Measurements from ENCODE around the gene CNOT11. TPM values are rescaled to one million over a fixed set of nuclear protein-coding genes. Genes with fewer than 3 reads are reported as not detected.

CNOT11 gene
- total RNA-seq, 1 experiment from 2014 or later, result 57.8 TPM

GRCh38 chr2:101273056-101273455 lies 20.4 kb downstream of the CNOT11 start:
- Histone ChIP-seq H3K4me1 (ENCODE audit: control insufficient read depth in 1 of 2, insufficient read depth in 2 of 2, low read length in 2 of 2) (no peaks in the 10 kb centered on the region), H3K4me2 (ENCODE audit: low read length) (no peak overlapping the region), H3K36me3 (ENCODE audit: control insufficient read depth in 1 of 2, insufficient read depth in 2 of 2, low read length in 2 of 2) (peaks cover 37 to 49% of the 10 kb centered on the region in 2 experiments), H3K9me3 (ENCODE audit: control insufficient read depth in 1 of 2, insufficient read depth in 1 of 2, low read depth in 1 of 2, low read length in 2 of 2) (no peaks in the 10 kb centered on the region), H2AFZ (ENCODE audit: low read depth, low read length, poor library complexity, severe bottlenecking) (no peak overlapping the region), H3K27ac (ENCODE audit: low read depth, low read length) (no peak overlapping the region), H3K9ac (ENCODE audit: low read length) (no peak overlapping the region), H3K79me2 (ENCODE audit: insufficient read depth, low read length) (no peaks in the 10 kb centered on the region; the same call in 1 of the 2 replicates), H3K9me2 (ENCODE audit: insufficient read depth) (no peaks in the 10 kb centered on the region), H3K27me3 (ENCODE audit: insufficient read depth, low read length) (no peaks in the 10 kb centered on the region), H4K20me1 (ENCODE audit: insufficient read depth) (0 out of 2 replicates have a peak, but pooled peaks cover 6% of the 10 kb centered on the region), H3K4me3 (replicated peaks in 1 of 2; ENCODE audit: low read depth in 1 of 2, low read length in 2 of 2) (no peak overlapping the region)
- POLR2A ChIA-PET, result no interaction called here
- intact Hi-C loops (cut with micrococcal nuclease), result no loop called here
- RAD21 ChIA-PET (ENCODE audit: low non-redundant PET in 1 of 2, low total read pairs in 2 of 2, uncharacterized antibody in 2 of 2, unreplicated experiment in 2 of 2), result no interaction called here
- ATAC-seq, result no peak
- no peak for TF ChIP-seq FOSL1 (IDR thresholded peaks at IDR 0.05; ENCODE audit: low read depth)
- TF ChIP-seq JUND (IDR thresholded peaks at IDR 0.05), result no peak
- TF ChIP-seq ATF3 (IDR thresholded peaks at IDR 0.05), result no peak
- no peak for TF ChIP-seq RAD21 (IDR thresholded peaks at IDR 0.05; ENCODE audit: low read depth)
- TF ChIP-seq SIN3A (IDR thresholded peaks at IDR 0.05; ENCODE audit: low read depth), result no peak
- no peak for TF ChIP-seq TCF7L2 (IDR thresholded peaks at IDR 0.05; ENCODE audit: borderline replicate concordance, extremely low read depth, insufficient read depth, insufficient read length)
- no peak for TF ChIP-seq REST (IDR thresholded peaks at IDR 0.05; ENCODE audit: low read depth)
- TF ChIP-seq SRF (IDR thresholded peaks at IDR 0.05; ENCODE audit: low read depth), result no peak
- no peak for TF ChIP-seq ZNF274 (IDR thresholded peaks at IDR 0.05; ENCODE audit: low read depth, low read length)
- TF ChIP-seq YY1 (IDR thresholded peaks at IDR 0.05; ENCODE audit: extremely low read depth, insufficient replicate concordance, low read depth, low read length), result no peak
- no peak for TF ChIP-seq EZH2phosphoT487 (IDR thresholded peaks at IDR 0.05; ENCODE audit: borderline replicate concordance)
- no peak for DNase-seq (ENCODE audit: low read depth, low spot score)
- BruUV-seq (replicated peaks), result no TSS peak
- CTCF ChIA-PET, result no interaction called here

All from HCT116 (cell line).